HCT116 (cell line): ENCODE data around the gene SEC24C. TPM values are rescaled to one million over a fixed set of nuclear protein-coding genes. Genes with fewer than 3 reads are reported as not detected.

Source experiments
- ATAC-seq: fragments of 200-7000 bp; cut with Tn5 transposase; 2 replicates; pipeline ENCODE4 v1.9.1; 2020; ENCODE audit warnings: mild to moderate bottlenecking, moderate library complexity
- BruUV-seq: library from RNA; stranded (reverse); fragments of 400-500 nt; replicated peaks from 2 replicates; lab custom pipeline; 2021; lab: Mats Ljungman, UMichigan
- CTCF ChIA-PET: fragments of 300-600 bp; sonication (Branson Sonifier 250); formaldehyde crosslinking; loops from one replicate; lab custom pipeline; 2021; ENCODE audit warnings: antibody characterized with exemption; lab: Charles Lee
- POLR2A ChIA-PET: fragments of 300-600, 350-600 bp; sonication (Branson Sonifier 250); formaldehyde crosslinking; loops from one replicate; lab custom pipeline; 2021; ENCODE audit warnings: antibody characterized with exemption; lab: Charles Lee
- RAD21 ChIA-PET, 2 experiments: fragments of 300-600 bp; sonication (Branson Sonifier 250); formaldehyde crosslinking; loops; one replicate each; lab custom pipeline; 2023; ENCODE audit warnings: low total read pairs in 2 of 2; ENCODE audit not compliant: uncharacterized antibody in 2 of 2, unreplicated experiment in 2 of 2, low non-redundant PET in 1 of 2; lab: Charles Lee
- DNase-seq: peaks from one replicate; pipeline ENCODE4 v3.0.0-alpha.2; 2010; ENCODE audit warnings: low read depth, low spot score
- H2AFZ ChIP-seq: fragments of 200-600 bp; shearing (Covaris generic), sonication (generic); 2 replicates; pipeline ENCODE4 v1.6.1; 2017; ENCODE audit warnings: low read depth, mixed run types, mixed read lengths, antibody characterized with exemption, low read length; ENCODE audit not compliant: poor library complexity, severe bottlenecking
- H3K27ac ChIP-seq: 2 replicates; pipeline ENCODE4 v1.5.1; 2012; ENCODE audit warnings: low read depth, low read length
- H3K27me3 ChIP-seq: fragments of 200-600 bp; sonication (generic); 2 replicates; pipeline ENCODE4 v1.6.1; 2016; ENCODE audit warnings: mixed run types, low read length, mixed read lengths; ENCODE audit not compliant: insufficient read depth
- H3K36me3 ChIP-seq, 2 experiments: fragments of 200-500 bp in 1 of 2; fragments of 200-600 bp in 1 of 2; sonication (Bioruptor generic) in 1 of 2; sonication (generic) in 1 of 2; 2 replicates each; pipeline versions ENCODE4 v1.5.1 to v1.6.1; 2014 to 2016; ENCODE audit warnings: low read length in 2 of 2, inconsistent platforms in 1 of 2, mixed read lengths in 1 of 2, mixed run types in 1 of 2; ENCODE audit not compliant: insufficient read depth in 2 of 2, control insufficient read depth in 1 of 2
- H3K4me1 ChIP-seq, 2 experiments: fragments of 200-600 bp in 1 of 2; sonication (generic) in 1 of 2; 2 replicates each; pipeline versions ENCODE4 v1.5.1 to v1.6.1; 2012 to 2017; ENCODE audit warnings: low read length in 2 of 2, inconsistent platforms in 1 of 2, mild to moderate bottlenecking in 1 of 2, mixed read lengths in 1 of 2, mixed run types in 1 of 2, moderate library complexity in 1 of 2; ENCODE audit not compliant: insufficient read depth in 2 of 2, control insufficient read depth in 1 of 2
- H3K4me2 ChIP-seq: fragments of 200-600 bp; sonication (generic); 2 replicates; pipeline ENCODE4 v1.6.1; 2017; ENCODE audit warnings: mixed run types, low read length, mixed read lengths
- H3K4me3 ChIP-seq, 2 experiments: fragments of 200-600 bp in 1 of 2; sonication (generic) in 1 of 2; replicated peaks in 1 of 2; 2 replicates each; pipeline ENCODE4 v1.5.1; 2011 to 2016; ENCODE audit warnings: low read length in 2 of 2, control low read depth in 1 of 2, low read depth in 1 of 2, mild to moderate bottlenecking in 1 of 2, mixed read lengths in 1 of 2, mixed run types in 1 of 2
- H3K79me2 ChIP-seq: fragments of 200-600 bp; sonication (generic); 2 replicates; pipeline ENCODE4 v1.6.1; 2017; ENCODE audit warnings: mild to moderate bottlenecking, mixed run types, low read length, moderate library complexity, mixed read lengths; ENCODE audit not compliant: insufficient read depth
- H3K9ac ChIP-seq: fragments of 200-600 bp; sonication (generic); 2 replicates; pipeline ENCODE4 v1.6.1; 2016; ENCODE audit warnings: low read length, mixed read lengths
- H3K9me2 ChIP-seq: fragments of 200-600 bp; sonication (generic), shearing (Covaris generic); 2 replicates; pipeline ENCODE4 v1.6.1; 2017; ENCODE audit warnings: mixed run types, mild to moderate bottlenecking, moderate library complexity; ENCODE audit not compliant: insufficient read depth
- H3K9me3 ChIP-seq, 2 experiments: fragments of 200-500 bp in 1 of 2; fragments of 200-600 bp in 1 of 2; sonication (Bioruptor generic) in 1 of 2; sonication (generic) in 1 of 2; 2 replicates each; pipeline ENCODE4 v1.6.1; 2014 to 2017; ENCODE audit warnings: low read length in 2 of 2, mixed read lengths in 2 of 2, inconsistent platforms in 1 of 2, low read depth in 1 of 2, mild to moderate bottlenecking in 1 of 2, mixed run types in 1 of 2, moderate library complexity in 1 of 2; ENCODE audit not compliant: control insufficient read depth in 1 of 2, insufficient read depth in 1 of 2
- H4K20me1 ChIP-seq: fragments of 200-600 bp; sonication (generic), shearing (Covaris generic); 2 replicates; pipeline ENCODE4 v1.6.1; 2017; ENCODE audit warnings: mixed run types, mild to moderate bottlenecking, moderate library complexity; ENCODE audit not compliant: insufficient read depth
- CBX3 ChIP-seq: IDR thresholded peaks from 2 replicates; pipeline ENCODE4 v1.6.1; 2012; ENCODE audit warnings: low read depth
- EZH2 ChIP-seq: fragments of 200-600 bp; sonication (generic); IDR thresholded peaks from 2 replicates; pipeline ENCODE4 v1.6.1; 2017; ENCODE audit warnings: antibody characterized with exemption, mixed run types
- FOSL1 ChIP-seq: IDR thresholded peaks from 2 replicates; pipeline ENCODE4 v1.6.1; 2012; ENCODE audit warnings: low read depth
- JUND ChIP-seq: IDR thresholded peaks from 2 replicates; pipeline ENCODE4 v1.6.1; 2012
- MAX ChIP-seq: IDR thresholded peaks from 2 replicates; pipeline ENCODE4 v1.6.1; 2012
- POLR2A ChIP-seq: IDR thresholded peaks from 2 replicates; pipeline ENCODE4 v1.7.0; 2011; ENCODE audit warnings: borderline replicate concordance; ENCODE audit not compliant: insufficient read depth, insufficient read length; ENCODE audit errors: extremely low read depth
- SP1 ChIP-seq: IDR thresholded peaks from 2 replicates; pipeline ENCODE4 v1.6.1; 2012; ENCODE audit warnings: low read depth
- SRF ChIP-seq: IDR thresholded peaks from 2 replicates; pipeline ENCODE4 v1.6.1; 2012; ENCODE audit warnings: low read depth
- TCF7L2 ChIP-seq: IDR thresholded peaks from 2 replicates; pipeline ENCODE4 v1.7.0; 2011; ENCODE audit warnings: borderline replicate concordance, inconsistent platforms; ENCODE audit not compliant: insufficient read depth, insufficient read length; ENCODE audit errors: extremely low read depth
- YY1 ChIP-seq: IDR thresholded peaks from 2 replicates; pipeline ENCODE4 v1.6.1; 2011; ENCODE audit warnings: low read length, low read depth, moderate library complexity, mild to moderate bottlenecking; ENCODE audit not compliant: insufficient replicate concordance; ENCODE audit errors: extremely low read depth
- intact Hi-C: fragments of 100-400 bp; cut with micrococcal nuclease; formaldehyde crosslinking; loops from 2 replicates; pipeline ENCODE4 v1.10.0; 2022
- total RNA-seq: library from RNA; stranded (reverse); gene quantifications from one replicate; pipeline ENCODE4 v1.2.1, GENCODE V29; 2021; ENCODE audit not compliant: unreplicated experiment
- TF ChIP-seq, protein P1 (sequence below): IDR thresholded peaks from 2 replicates; pipeline ENCODE4 v1.6.1; 2012; ENCODE audit warnings: low read depth

The SEC24C gene
- total RNA-seq, 1 experiment from 2014 or later = 60.9 TPM

DNA sequence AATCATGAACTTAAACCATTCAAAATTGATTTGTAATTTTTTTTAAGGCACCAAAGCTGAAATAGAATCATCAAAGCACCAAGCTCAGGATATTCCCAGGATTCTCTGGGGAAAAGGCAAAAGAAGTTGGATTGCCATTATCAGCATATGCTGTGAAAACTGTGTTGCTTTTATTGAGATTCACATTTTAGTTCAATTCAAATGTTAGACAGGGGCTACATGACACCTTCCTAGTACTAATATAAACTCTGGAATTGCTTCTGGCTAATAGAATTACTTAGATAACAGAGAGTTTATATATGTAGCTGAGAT lies 71.5 kb downstream of the SEC24C start:
- Histone ChIP-seq H3K36me3 (peaks cover 12 to 18% of the 10 kb centered on the region in 2 experiments; a peak in 3 of 4 replicates), H3K27ac (no peak overlapping the region), H3K9me3 (no peaks in the 10 kb centered on the region), H3K4me2 (no peak overlapping the region), H3K79me2 (no peaks in the 10 kb centered on the region), H3K4me3 (no peak overlapping the region), H3K9me2 (no peaks in the 10 kb centered on the region), H3K9ac (no peak overlapping the region), H3K27me3 (no peaks in the 10 kb centered on the region), H2AFZ (no peak overlapping the region), H3K4me1 (peaks cover 4 to 11% of the 10 kb centered on the region in 2 experiments; a peak in 3 of 4 replicates), H4K20me1 (no peaks in the 10 kb centered on the region)
- POLR2A ChIA-PET = no interaction called here
- intact Hi-C loops = no loop called here
- CTCF ChIA-PET = no interaction called here
- DNase-seq = no peak
- no peak for TF ChIP-seq FOSL1
- no peak for TF ChIP-seq CBX3
- no peak for TF ChIP-seq MAX
- no peak for ATAC-seq
- RAD21 ChIA-PET = no interaction called here
- BruUV-seq = no TSS peak

GRCh38 chr10:73816917-73817729 lies 73.0 kb downstream of the SEC24C start:
- BruUV-seq = no TSS peak
- H3K27me3 ChIP-seq = no peaks in the 10 kb centered on the region
- ATAC-seq (no peak), DNase-seq (no peak)
- CTCF ChIA-PET = no interaction called here
- RAD21 ChIA-PET = no interaction called here
- peaks cover 3 to 7% of the 10 kb centered on the region in 2 experiments; a peak in 3 of 4 replicates for H3K4me1 ChIP-seq
- no peak overlapping the region for H3K9ac ChIP-seq
- POLR2A ChIA-PET = no interaction called here
- peaks cover 12 to 18% of the 10 kb centered on the region in 2 experiments; a peak in 3 of 4 replicates for H3K36me3 ChIP-seq
- intact Hi-C loops = no loop called here
- H3K9me3 ChIP-seq = no peaks in the 10 kb centered on the region
- TF ChIP-seq POLR2A (no peak), SP1 (no peak), EZH2 (no peak), TCF7L2 (no peak), SRF (no peak), MAX (no peak), FOSL1 (no peak), YY1 (no peak), JUND (no peak)
- TF ChIP-seq, protein P1, sequence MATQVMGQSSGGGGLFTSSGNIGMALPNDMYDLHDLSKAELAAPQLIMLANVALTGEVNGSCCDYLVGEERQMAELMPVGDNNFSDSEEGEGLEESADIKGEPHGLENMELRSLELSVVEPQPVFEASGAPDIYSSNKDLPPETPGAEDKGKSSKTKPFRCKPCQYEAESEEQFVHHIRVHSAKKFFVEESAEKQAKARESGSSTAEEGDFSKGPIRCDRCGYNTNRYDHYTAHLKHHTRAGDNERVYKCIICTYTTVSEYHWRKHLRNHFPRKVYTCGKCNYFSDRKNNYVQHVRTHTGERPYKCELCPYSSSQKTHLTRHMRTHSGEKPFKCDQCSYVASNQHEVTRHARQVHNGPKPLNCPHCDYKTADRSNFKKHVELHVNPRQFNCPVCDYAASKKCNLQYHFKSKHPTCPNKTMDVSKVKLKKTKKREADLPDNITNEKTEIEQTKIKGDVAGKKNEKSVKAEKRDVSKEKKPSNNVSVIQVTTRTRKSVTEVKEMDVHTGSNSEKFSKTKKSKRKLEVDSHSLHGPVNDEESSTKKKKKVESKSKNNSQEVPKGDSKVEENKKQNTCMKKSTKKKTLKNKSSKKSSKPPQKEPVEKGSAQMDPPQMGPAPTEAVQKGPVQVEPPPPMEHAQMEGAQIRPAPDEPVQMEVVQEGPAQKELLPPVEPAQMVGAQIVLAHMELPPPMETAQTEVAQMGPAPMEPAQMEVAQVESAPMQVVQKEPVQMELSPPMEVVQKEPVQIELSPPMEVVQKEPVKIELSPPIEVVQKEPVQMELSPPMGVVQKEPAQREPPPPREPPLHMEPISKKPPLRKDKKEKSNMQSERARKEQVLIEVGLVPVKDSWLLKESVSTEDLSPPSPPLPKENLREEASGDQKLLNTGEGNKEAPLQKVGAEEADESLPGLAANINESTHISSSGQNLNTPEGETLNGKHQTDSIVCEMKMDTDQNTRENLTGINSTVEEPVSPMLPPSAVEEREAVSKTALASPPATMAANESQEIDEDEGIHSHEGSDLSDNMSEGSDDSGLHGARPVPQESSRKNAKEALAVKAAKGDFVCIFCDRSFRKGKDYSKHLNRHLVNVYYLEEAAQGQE = no peak
- H3K9me2 ChIP-seq = no peaks in the 10 kb centered on the region
- no peaks in the 10 kb centered on the region for H3K79me2 ChIP-seq
- no peak overlapping the region for H3K4me3 ChIP-seq
- no peak overlapping the region for H3K27ac ChIP-seq
- H4K20me1 ChIP-seq = no peaks in the 10 kb centered on the region
- no peak overlapping the region for H3K4me2 ChIP-seq
- H2AFZ ChIP-seq = no peak overlapping the region
